ENCODE measurements around the gene TGM2.
A peak's percentile ranks its signal among the peaks of the same experiment; 100 is the strongest.

The TGM2 gene

GRCh38 chr20:38173237-38174156 is 8.4 kb upstream of the TGM2 start (continued):
- TF ChIP-seq ZBTB11 (tag by site-specific recombination; conservative IDR thresholded peaks at IDR 0.05; ENCODE audit: low read depth) (no peak), KLF17 (tag by site-specific recombination; IDR thresholded peaks at IDR 0.05) (peak; percentile 16; the same call in 1 of the 2 replicates), ZNF560 (tag by site-specific recombination; IDR thresholded peaks at IDR 0.05; ENCODE audit: borderline replicate concordance) (no peak), KLF1 (tag by site-specific recombination; IDR thresholded peaks at IDR 0.05) (peak; percentile 36; the same call in 1 of the 2 replicates), ZBTB17 (tag by site-specific recombination; IDR thresholded peaks at IDR 0.05) (no peak), SP2 (tag by site-specific recombination; IDR thresholded peaks at IDR 0.05) (peak; percentile 15; the same call in 1 of the 2 replicates), ZNF175 (tag by site-specific recombination; IDR thresholded peaks at IDR 0.05) (no peak), ZNF311 (tag by site-specific recombination; IDR thresholded peaks at IDR 0.05; ENCODE audit: borderline replicate concordance) (no peak), AEBP2 (tag by site-specific recombination; IDR thresholded peaks at IDR 0.05; ENCODE audit: borderline replicate concordance) (no peak), GLIS1 (tag by site-specific recombination; IDR thresholded peaks at IDR 0.05) (peak; percentile 28; the same call in 1 of the 2 replicates), ZIC2 (tag by site-specific recombination; IDR thresholded peaks at IDR 0.05) (no peak), ZNF549 (tag by site-specific recombination; IDR thresholded peaks at IDR 0.05) (no peak), PATZ1 (tag by site-specific recombination; IDR thresholded peaks at IDR 0.05) (no peak)

GRCh38 chr20:38172408-38172807 is 7.3 kb upstream of the TGM2 start:
- H3K9me3 ChIP-seq (ENCODE audit: control insufficient read depth, insufficient read depth, low read depth, low read length): no peaks in the 10 kb centered on the region
- no peaks in the 10 kb centered on the region for H3K36me3 ChIP-seq (ENCODE audit: control insufficient read depth in 2 of 2, insufficient read depth in 1 of 2, low read length in 2 of 2)
- POLR2A ChIA-PET: no interaction called here
- TF ChIP-seq ZNF280C (tag by site-specific recombination; IDR thresholded peaks at IDR 0.05) (no peak), BCL6B (tag by site-specific recombination; IDR thresholded peaks at IDR 0.05) (no peak), ZNF10 (tag by site-specific recombination; IDR thresholded peaks at IDR 0.05) (0 out of 2 replicates have a peak, but pooled peaks have one; percentile 30), ZFHX2 (tag by site-specific recombination; conservative IDR thresholded peaks at IDR 0.05) (no peak), MZF1 (tag by site-specific recombination; IDR thresholded peaks at IDR 0.05; ENCODE audit: borderline replicate concordance) (peak; percentile 84; the same call in 1 of the 2 replicates), ZNF37A (tag by site-specific recombination; IDR thresholded peaks at IDR 0.05) (no peak)
- H3K4me3 ChIP-seq (ENCODE audit: low read depth, low read length): no peak overlapping the region
- H3K27ac ChIP-seq (ENCODE audit: extremely low read depth, low read depth, low read length): no peak overlapping the region
- H3K4me1 ChIP-seq (ENCODE audit: control insufficient read depth, insufficient read depth, low read length): no peaks in the 10 kb centered on the region
- CTCF ChIA-PET: interaction anchor here (0.7 to 7.1 kb wide), 4 partner anchors 8 to 48 kb away, joined by 3 to 52 read pairs (median 4); partner anchors contain the start of gene TGM2
